Measurements from ENCODE around the gene FLT3.
"Not testable (repeated sequence)": the region's sequence is repeated elsewhere in the genome, so short reads cannot be mapped to it uniquely, and the experiment has no call there.

FLT3 gene

DNA sequence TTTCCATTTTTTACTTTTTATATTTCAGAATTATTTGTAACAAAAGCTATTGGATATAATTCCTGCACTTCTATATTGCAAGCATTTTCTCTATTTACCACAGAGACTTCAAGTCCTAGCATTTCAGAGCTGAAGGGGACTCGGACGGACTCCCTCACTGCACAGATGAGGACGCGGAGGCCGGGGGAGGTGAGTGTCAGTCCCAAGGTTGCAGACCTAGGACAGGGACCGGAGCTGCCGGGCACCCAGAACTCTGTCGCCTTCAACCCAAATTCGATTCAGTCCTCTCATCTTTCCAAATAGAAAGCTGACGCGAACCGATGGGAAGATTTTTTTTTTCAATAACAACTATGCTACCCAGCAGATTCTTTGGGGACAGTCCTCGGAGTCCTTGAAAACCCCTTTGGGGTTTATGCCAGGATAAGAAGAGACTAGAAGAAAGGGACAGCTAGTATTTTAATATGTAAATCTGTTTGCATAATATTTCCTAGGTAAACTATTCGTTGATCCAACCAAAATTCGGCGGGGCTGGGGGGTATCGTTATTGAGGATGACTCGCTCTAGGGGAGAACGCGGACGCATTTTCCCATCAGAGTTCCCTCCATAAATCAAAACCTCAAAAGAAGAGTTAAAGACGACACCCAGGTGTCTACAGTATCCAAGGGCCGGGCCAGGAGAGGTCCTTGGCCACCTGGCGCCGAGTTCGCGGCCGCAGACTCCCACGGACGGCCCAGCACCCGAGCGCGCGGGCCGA, 803 bp downstream of the FLT3 start:
- no peak for DNase-seq

GRCh38 chr13:28097503-28097902, 2.9 kb downstream of the FLT3 start:
- no peak for DNase-seq

DNA sequence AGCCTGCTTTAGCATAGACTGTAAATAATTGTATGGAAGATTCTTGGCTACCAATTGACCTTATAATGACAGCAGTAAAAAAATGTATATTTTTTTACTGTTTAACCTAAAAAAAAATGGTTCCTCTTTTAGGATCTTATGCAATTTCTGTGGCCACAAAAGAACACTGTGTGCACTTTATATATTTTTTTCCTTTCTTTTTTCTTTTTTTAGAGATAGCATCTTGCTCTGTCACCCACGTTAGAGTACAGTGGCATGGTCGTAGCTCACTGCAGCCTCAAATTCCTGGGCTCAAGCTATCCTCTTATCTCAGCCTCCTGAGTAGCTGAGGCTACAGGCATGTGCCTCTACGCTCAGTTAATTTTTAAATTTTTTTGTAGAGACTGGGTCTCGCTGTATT, 6.1 kb downstream of the FLT3 start:
- peak; percentile 99 for DNase-seq

DNA sequence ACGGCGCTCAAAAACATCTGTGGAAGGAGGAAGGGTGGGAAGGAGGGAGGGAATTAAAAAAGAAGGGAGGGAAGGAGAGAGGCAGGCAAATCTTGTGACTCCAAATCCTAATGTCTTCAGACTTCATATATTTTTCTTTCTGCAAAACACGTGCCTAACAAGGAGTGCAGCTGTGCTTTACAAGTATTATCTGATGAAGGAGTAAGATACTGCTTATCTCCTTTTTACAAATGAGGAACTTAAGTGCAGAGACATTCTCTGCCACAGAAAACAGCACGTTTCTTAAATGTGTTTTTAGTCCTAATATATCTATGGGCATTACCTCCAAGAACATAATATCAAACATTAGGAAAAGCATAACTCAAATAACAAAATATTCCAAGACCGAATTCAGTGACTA, 6.5 kb downstream of the FLT3 start:
- peak; percentile 99 for DNase-seq

DNA sequence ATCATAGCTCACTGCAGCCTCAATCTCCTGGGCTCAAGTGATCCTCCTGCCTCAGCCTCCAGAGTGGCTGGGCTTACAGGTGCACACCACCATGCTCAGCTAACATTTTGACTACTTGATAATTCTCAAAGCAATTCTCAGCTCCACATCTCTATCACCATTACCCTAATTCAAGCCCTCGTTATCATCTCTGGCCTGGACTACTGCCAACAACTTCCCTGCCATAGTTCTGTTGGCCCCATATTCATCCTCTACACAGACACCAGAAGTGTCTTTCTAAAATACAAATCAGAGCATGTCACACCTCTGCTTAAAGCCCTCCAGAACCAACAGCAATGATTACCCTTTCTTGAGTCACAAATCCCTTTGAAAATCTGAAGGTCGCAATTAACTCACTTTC, 7.9 kb downstream of the FLT3 start:
- DNase-seq = no peak

DNA sequence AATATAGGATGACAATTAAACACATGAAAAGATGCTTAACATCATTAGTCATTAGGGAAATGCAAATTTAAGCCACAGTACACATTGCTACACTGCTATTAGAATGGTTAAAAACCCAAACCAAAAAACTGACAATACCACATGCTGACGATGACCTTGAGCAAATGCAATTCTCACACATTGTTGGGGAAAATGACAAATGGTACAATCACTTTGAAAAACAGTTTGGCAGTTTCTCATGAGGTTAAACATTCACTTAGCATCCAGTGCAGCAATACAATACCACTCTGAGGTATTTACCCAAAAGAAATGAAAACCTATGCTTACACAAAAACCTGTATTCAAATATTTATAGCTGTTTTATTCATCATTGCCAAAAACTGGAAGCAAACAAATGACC, 11.3 kb downstream of the FLT3 start:
- no peak for DNase-seq

- DNase-seq = not testable (repeated sequence)
These were observed 22.6 kb downstream of the FLT3 start for GRCh38 chr13:28077820-28078219.

DNA sequence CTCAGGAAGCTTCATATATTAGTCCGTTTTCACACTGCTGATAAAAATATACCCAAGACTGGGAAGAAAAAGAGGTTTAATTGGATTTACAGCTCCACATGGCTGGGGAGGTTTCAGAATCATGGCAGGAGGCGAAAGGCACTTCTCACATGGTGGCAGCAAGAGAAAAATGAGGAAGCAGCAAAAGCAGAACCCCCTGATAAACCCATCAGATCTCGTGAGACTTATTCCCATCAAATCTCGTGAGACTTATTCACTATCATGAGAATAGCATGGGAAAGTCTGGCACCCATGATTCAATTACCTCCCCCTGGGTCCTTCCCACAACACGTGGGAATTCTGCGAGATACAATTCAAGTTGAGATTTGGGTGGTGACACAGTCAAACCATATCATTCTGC, 23.1 kb downstream of the FLT3 start:
- DNase-seq = no peak

DNA sequence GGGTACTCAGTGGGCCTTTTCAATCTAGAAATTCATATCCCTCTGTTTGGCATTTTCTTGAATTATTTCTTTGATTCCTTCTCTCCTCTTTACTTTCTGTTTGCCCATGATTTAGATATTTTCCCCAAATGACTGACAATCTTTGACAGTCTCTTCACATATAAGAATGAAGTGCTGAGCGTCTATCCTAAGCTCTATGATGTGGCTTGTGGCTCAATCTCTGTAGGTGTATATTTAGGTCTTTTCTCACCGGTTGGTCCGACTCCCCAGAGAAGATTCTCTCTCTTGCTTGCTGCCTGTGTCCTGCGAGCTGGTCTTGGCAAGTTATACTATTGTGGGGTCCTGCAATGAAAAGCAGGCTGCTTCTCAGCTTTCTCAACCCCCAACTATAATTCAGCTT, 29.0 kb downstream of the FLT3 start:
- no peak for DNase-seq

- no peak for DNase-seq
These were observed 32.9 kb downstream of the FLT3 start for GRCh38 chr13:28067491-28067890.

DNA sequence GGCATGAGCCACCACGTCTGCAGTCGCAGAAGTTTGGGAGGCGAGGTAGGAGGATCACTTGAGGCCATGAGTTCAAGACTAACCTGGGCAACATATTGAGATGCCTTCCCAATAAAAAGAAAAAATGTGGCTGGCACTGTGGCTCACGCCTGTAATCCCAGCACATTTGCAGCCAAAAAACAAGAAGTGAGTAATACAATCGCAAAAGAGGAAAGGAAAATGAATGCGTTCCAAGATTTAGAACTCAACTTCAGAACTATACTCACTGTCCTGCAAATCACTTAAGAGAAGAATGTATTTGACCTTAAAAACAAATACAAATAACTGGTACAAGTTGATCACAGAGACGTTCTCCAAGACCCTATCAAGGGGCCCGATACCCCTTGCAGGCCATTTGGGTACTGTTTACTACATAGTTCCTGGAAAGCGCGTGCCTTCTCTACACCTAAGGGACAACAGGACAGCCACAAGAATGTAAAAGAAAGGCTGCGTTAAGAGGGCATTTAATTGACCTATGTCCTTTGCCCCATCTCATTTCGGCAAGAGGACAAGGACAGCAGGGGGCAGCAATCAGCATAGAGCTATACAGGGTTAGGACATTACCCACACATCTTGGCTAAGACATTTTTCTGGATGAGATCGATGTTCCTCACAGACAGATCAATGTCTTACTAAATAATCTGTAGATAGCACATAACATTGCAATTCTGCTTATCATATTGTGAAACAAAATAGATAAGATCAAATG, 41.3 kb downstream of the FLT3 start:
- DNase-seq = peak; percentile 47

DNA sequence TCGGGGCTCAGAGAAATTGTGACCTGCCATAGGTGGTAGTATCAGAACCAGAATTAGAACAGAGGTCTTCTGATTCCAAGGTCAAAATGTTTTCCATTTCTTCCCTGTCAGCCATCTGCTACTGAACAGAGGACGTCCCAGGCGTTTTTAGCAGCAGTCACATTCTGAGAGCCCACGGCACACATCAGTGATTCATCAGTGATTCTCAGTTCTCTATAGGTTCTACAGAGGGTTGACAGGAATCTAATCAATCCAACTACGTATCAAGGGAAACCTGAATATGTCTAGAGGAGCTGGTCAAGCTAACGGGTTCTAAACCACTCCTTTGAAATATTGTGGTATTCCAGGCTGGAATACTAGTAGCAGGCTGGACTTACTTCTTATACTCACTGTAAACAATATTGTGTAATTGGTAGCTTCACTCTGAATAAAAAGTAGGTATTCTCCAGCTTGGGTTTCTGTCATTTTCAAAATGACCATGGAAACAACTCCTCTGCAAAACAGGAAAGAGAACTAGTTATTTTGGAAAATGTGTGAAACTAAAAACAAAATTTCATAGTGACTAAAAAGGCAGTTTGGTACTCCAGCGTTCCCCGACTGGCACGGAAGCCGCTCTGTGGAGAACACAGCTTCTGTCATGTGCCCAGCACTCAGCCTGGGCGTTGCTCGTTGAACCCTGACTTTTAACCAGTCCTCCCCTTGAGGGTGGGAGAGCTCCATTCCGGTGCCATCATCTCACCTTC, 43.2 kb downstream of the FLT3 start:
- no peak for DNase-seq

DNA sequence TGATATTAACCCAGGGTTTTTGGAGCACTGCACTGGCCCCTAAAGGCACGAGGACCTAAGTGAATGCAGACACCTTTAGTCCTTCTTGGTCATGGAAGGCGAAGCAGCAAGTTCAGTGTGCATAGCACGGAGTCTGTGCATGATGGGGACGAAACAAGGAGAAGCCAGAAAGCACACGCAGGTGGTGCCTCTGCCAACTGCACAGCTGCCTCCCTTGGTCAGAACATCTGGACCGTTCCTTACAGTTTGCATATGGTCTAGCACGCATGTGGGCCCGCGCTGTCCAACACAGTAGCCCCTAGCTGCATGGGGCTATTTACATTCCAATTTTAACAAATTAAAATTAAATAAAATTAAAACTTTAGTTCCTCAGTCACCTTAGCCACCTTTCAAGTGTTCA, 44.0 kb downstream of the FLT3 start:
- no peak for DNase-seq

GRCh38 chr13:28055357-28055756, 45.0 kb downstream of the FLT3 start:
- DNase-seq = peak; percentile 63

DNA sequence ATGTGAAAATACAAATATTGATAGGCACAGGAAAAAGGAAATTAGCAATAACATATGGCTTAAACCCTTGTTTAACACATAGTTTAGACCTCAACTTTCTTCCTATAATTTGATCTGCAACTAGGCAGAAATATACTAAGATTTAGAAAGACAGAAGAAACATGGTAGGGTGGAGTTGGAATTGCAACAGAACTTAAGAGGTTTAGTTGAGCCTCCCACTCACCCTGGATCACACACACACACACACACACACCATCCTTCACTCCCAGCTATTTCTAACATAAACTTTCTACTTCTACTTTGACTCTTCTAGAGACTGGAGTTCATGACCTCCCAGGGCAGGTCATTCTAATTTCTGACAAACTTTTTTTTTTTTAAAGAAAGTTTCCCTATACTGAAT, 47.4 kb downstream of the FLT3 start:
- DNase-seq = peak; percentile 40

DNA sequence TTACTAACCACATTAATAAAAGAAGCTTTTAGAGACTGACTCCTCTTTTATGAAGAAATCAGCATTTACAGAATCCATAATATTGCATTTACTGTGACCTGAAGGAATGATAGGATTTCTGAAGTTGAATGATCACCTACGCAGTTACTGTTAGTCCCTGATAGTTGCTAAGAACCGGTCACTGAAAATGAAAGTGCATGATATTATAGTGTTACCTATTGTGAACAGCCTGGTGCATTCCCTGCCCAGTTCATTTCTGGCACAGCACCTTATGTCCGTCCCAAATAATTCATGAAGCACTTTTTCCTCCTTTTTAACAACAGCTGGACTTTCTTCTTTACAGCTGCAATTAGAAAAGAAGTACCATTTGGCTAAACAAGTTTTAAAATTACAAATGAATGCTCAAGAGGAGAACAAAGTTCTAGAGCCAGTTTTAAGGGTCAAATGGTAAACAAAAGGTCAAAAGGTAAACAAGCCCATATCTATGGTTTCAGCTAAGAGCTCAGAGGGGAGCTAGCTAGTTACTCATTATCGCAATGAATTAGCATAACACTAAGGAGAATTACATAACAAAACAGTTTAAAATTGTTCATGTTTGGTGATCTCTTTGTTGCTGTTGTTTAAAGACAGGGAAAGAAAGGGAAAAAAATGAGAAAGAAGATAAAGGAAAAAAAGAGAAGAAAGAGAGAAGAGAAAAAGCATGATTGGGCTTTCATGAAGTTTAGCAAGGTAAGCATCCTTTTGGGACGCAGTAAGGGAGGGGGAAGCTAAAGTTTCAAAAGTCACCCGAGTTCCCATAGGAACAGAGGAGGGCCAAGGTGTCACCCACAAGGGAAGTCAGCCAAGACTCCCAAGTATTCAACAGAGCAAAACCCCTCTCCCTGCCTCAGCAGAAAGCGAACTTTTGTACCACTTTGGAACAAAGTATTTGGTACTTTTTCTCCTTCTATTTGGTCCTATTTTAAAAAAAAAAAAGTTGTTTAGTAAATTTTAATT, 50.2 kb downstream of the FLT3 start:
- no peak for DNase-seq

- DNase-seq = no peak
These were observed 51.2 kb downstream of the FLT3 start for GRCh38 chr13:28049215-28049614.

- no peak for DNase-seq
These were observed 51.6 kb downstream of the FLT3 start for GRCh38 chr13:28048768-28049167.

DNA sequence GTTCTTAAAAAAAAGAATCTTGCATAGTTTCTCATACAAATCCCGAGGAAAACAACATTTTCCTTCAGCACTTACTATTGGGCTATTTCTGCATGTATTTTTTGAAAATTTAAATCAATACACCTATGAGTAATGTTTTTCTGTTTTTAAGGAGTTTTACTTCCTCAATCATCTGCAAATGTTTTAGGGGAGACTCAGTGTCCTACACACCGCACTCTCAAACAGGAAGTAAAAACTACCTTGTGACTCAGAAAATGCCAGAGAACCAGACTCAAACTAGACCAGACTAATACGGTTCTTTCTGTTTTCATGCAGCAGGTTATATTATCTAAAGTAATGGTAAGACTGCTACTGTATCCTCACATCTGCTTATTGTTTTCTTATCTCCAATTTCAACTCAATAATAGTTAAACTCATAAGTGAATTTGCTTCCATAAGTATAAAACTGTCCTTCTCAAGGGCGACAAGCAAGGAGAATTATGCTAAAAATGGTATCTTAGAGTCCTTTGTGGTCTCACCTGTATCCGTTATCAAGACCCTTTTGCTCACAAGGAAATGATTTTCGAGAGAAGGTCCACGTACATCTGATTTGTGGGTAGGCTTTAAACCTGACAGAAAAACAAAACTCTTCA, 52.5 kb downstream of the FLT3 start:
- no peak for DNase-seq

GRCh38 chr13:28046981-28047380, 53.4 kb downstream of the FLT3 start:
- no peak for DNase-seq

DNA sequence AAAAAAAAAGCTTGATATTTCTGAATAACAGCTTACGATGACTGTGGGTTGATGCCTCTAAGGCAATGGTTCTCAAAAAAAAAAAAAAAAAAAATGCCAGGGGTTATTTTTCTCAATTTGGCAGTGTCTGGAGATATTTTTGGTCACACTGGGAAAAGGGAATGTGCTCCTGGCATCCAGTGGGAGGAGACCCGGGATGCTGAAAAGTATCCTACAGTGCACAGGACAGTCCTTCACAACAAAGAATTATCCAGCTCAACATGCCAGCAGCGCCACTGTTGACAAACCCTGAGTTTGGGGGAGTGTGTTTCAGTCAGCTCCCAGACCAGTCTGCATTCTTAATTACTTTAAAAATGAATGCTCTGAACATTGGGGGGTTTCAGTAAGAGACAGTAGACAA, 54.5 kb downstream of the FLT3 start:
- no peak for DNase-seq

- no peak for DNase-seq
These were observed 55.8 kb downstream of the FLT3 start for GRCh38 chr13:28044608-28045007.
